H1 (cell line): ENCODE results near the gene ZNHIT3. TPM values are rescaled to one million over a fixed set of nuclear protein-coding genes. Genes with fewer than 3 reads are reported as not detected.

ENCODE experiments used
- CTCF ChIA-PET: fragments of 300-600 bp; sonication (Branson Sonifier 250); formaldehyde crosslinking; loops from one replicate; lab custom pipeline; 2021; ENCODE audit not compliant: partially characterized antibody; lab: Charles Lee
- POLR2A ChIA-PET: fragments of 300-600 bp; sonication (Branson Sonifier 250); formaldehyde crosslinking; loops from one replicate; lab custom pipeline; 2021; ENCODE audit warnings: inconsistent platforms; ENCODE audit not compliant: partially characterized antibody; lab: Charles Lee
- DNase-seq, 2 experiments: peaks; one replicate each; pipeline versions ENCODE4 v3.0.0 to v3.0.0-alpha.2; 2010 to 2022; ENCODE audit warnings: low spot score in 2 of 2, low read depth in 1 of 2, mixed read lengths in 1 of 2
- FAIRE-seq: peaks from 2 replicates; lab custom pipeline; 2011; peaks lifted over from hg19 to GRCh38; lab: Jason Lieb, UNC
- H2AFZ ChIP-seq: 2 replicates; pipeline ENCODE4 v1.8.1; 2012; ENCODE audit warnings: low read length, inconsistent platforms
- H2AK5ac ChIP-seq: 2 replicates; pipeline ENCODE4 v1.6.1; 2013; ENCODE audit warnings: low read depth, low read length
- H2BK120ac ChIP-seq: replicated peaks from 2 replicates; pipeline ENCODE3; 2013; ENCODE audit warnings: low read depth, low read length, inconsistent platforms
- H2BK12ac ChIP-seq: 2 replicates; pipeline ENCODE4 v1.6.1; 2013; ENCODE audit warnings: low read depth, low read length
- H2BK15ac ChIP-seq: 2 replicates; pipeline ENCODE4 v1.6.1; 2013; ENCODE audit warnings: low read length
- H2BK20ac ChIP-seq: 2 replicates; pipeline ENCODE4 v1.6.1; 2013; ENCODE audit warnings: low read length
- H2BK5ac ChIP-seq: 2 replicates; pipeline ENCODE4 v1.6.1; 2013; ENCODE audit warnings: low read depth, low read length
- H3K14ac ChIP-seq: 2 replicates; pipeline ENCODE4 v1.6.1; 2013; ENCODE audit warnings: inconsistent platforms; ENCODE audit not compliant: insufficient read length
- H3K18ac ChIP-seq: 2 replicates; pipeline ENCODE4 v1.6.1; 2013; ENCODE audit warnings: low read length; ENCODE audit errors: extremely low read depth
- H3K23ac ChIP-seq: 2 replicates; pipeline ENCODE4 v1.6.1; 2013; ENCODE audit warnings: inconsistent platforms; ENCODE audit not compliant: insufficient read length
- H3K23me2 ChIP-seq: 2 replicates; pipeline ENCODE4 v1.6.1; 2013; ENCODE audit warnings: low read depth, low read length
- H3K27ac ChIP-seq: 2 replicates; pipeline ENCODE4 v1.6.1; 2011; ENCODE audit warnings: low read depth, low read length, inconsistent platforms
- H3K27me3 ChIP-seq, 4 experiments: replicated peaks in 1 of 4; 1 replicate in 1 of 4; 2 replicates in 3 of 4; pipeline versions ENCODE4 v1.6.1 to v1.8.1; 2011 to 2013; ENCODE audit warnings: low read length in 3 of 4, mild to moderate bottlenecking in 3 of 4, inconsistent platforms in 2 of 4, mixed read lengths in 2 of 4, moderate library complexity in 1 of 4; ENCODE audit not compliant: control insufficient read depth in 3 of 4, insufficient read depth in 3 of 4; ENCODE audit errors: extremely low read depth in 1 of 4
- H3K36me3 ChIP-seq, 4 experiments: 2 replicates each; pipeline versions ENCODE4 v1.6.1 to v1.8.1; 2011 to 2013; ENCODE audit warnings: mild to moderate bottlenecking in 4 of 4, low read length in 3 of 4, moderate library complexity in 2 of 4, control low read depth in 1 of 4, inconsistent platforms in 1 of 4; ENCODE audit not compliant: insufficient read depth in 4 of 4, control insufficient read depth in 2 of 4
- H3K4ac ChIP-seq: replicated peaks from 2 replicates; pipeline ENCODE3; 2013; ENCODE audit warnings: low read length, low read depth, mixed read lengths, inconsistent platforms; ENCODE audit not compliant: insufficient read length
- H3K4me1 ChIP-seq, 4 experiments: replicated peaks in 1 of 4; 1 replicate in 1 of 4; 2 replicates in 3 of 4; pipeline versions ENCODE4 v1.6.1 to v1.8.1; 2011 to 2013; ENCODE audit warnings: low read length in 3 of 4, inconsistent platforms in 2 of 4, mixed read lengths in 1 of 4; ENCODE audit not compliant: insufficient read depth in 4 of 4, control insufficient read depth in 3 of 4
- H3K4me2 ChIP-seq, 2 experiments: 2 replicates each; pipeline versions ENCODE4 v1.6.1 to v1.8.1; 2011 to 2013; ENCODE audit warnings: low read depth in 2 of 2, low read length in 2 of 2, control low read depth in 1 of 2, inconsistent platforms in 1 of 2, mild to moderate bottlenecking in 1 of 2; ENCODE audit not compliant: insufficient read depth in 1 of 2
- H3K4me3 ChIP-seq, 4 experiments: fragments of 200-600, 300-600 bp in 1 of 4; sonication (generic), shearing (Covaris generic), sonication (Bioruptor Twin) in 1 of 4; 2 replicates each; pipeline versions ENCODE4 v1.5.1 to v1.8.1; 2011 to 2016; ENCODE audit warnings: low read length in 4 of 4, low read depth in 3 of 4, control low read depth in 2 of 4, inconsistent platforms in 2 of 4, mild to moderate bottlenecking in 2 of 4, mixed read lengths in 1 of 4, moderate library complexity in 1 of 4; ENCODE audit not compliant: insufficient read depth in 2 of 4; ENCODE audit errors: extremely low read depth in 1 of 4
- H3K56ac ChIP-seq: replicated peaks from 2 replicates; pipeline ENCODE3; 2013; ENCODE audit warnings: low read depth, mild to moderate bottlenecking, mixed read lengths, low read length, inconsistent platforms; ENCODE audit not compliant: insufficient read length
- H3K79me1 ChIP-seq: 2 replicates; pipeline ENCODE4 v1.6.1; 2013; ENCODE audit warnings: low read depth, low read length, control low read depth
- H3K79me2 ChIP-seq, 2 experiments: 2 replicates each; pipeline versions ENCODE4 v1.6.1 to v1.8.1; 2012 to 2013; ENCODE audit warnings: low read length in 2 of 2, mild to moderate bottlenecking in 2 of 2, inconsistent platforms in 1 of 2; ENCODE audit not compliant: insufficient read depth in 2 of 2, control insufficient read depth in 1 of 2
- H3K9ac ChIP-seq, 4 experiments: replicated peaks in 1 of 4; 1 replicate in 1 of 4; 2 replicates in 3 of 4; pipeline versions ENCODE4 v1.6.1 to v1.8.1; 2011 to 2013; ENCODE audit warnings: low read depth in 3 of 4, low read length in 3 of 4, control low read depth in 2 of 4, mild to moderate bottlenecking in 2 of 4, moderate library complexity in 2 of 4, inconsistent platforms in 1 of 4; ENCODE audit errors: extremely low read depth in 1 of 4
- H3K9me3 ChIP-seq, 2 experiments: 2 replicates each; pipeline versions ENCODE4 v1.6.1 to v1.8.1; 2012 to 2013; ENCODE audit warnings: mild to moderate bottlenecking in 2 of 2, moderate library complexity in 2 of 2, control low read depth in 1 of 2, inconsistent platforms in 1 of 2, low read depth in 1 of 2, low read length in 1 of 2, mixed read lengths in 1 of 2; ENCODE audit not compliant: insufficient read depth in 2 of 2
- H4K20me1 ChIP-seq, 2 experiments: replicated peaks in 1 of 2; 2 replicates each; pipeline versions ENCODE3 to v1.8.1; 2011 to 2013; ENCODE audit warnings: inconsistent platforms in 2 of 2, low read length in 2 of 2, mild to moderate bottlenecking in 1 of 2; ENCODE audit not compliant: insufficient read depth in 2 of 2, control insufficient read depth in 1 of 2
- H4K5ac ChIP-seq: 2 replicates; pipeline ENCODE4 v1.6.1; 2013; ENCODE audit warnings: low read length, low read depth, mixed read lengths, inconsistent platforms; ENCODE audit not compliant: insufficient read length
- H4K8ac ChIP-seq: 2 replicates; pipeline ENCODE4 v1.8.0; 2013; ENCODE audit warnings: mild to moderate bottlenecking, moderate library complexity, low read length, inconsistent platforms; ENCODE audit not compliant: insufficient read depth; ENCODE audit errors: extremely low read depth
- H4K91ac ChIP-seq: replicated peaks from 2 replicates; pipeline ENCODE3; 2013; ENCODE audit warnings: low read length, mixed read lengths, inconsistent platforms; ENCODE audit not compliant: insufficient read length
- SIX5 ChIP-seq: IDR thresholded peaks from 2 replicates; pipeline ENCODE4 v1.6.1; 2011; ENCODE audit warnings: mild to moderate bottlenecking, low read depth, low read length
- WGBS, 2 experiments: shearing (Covaris generic) in 1 of 2; methylation state at CpG; one replicate each; pipeline versions ENCODE4 v1.1.6 to v1.1.7; 2013 to 2015; ENCODE audit warnings: low lambda C conversion rate in 2 of 2, mixed read lengths in 2 of 2, inconsistent platforms in 1 of 2, low coverage in 1 of 2, missing lambda C conversion rate in 1 of 2; ENCODE audit not compliant: insufficient replicate concordance in 2 of 2, insufficient coverage in 1 of 2, insufficient read length in 1 of 2; ENCODE audit errors: extremely low coverage in 1 of 2, missing lambda C conversion rate in 1 of 2; 5-methylcytosine and 5-hydroxymethylcytosine counted together
- polyA plus RNA-seq, 7 experiments: library from polyadenylated mRNA; depleted of rRNA in 3 of 7; stranded (reverse) in 5 of 7; unstranded in 2 of 7; fragments of >200 nt in 5 of 7; fragments of 200-250 nt in 2 of 7; gene quantifications; 1 replicate in 5 of 7; 2 replicates in 1 of 7; 4 replicates in 1 of 7; pipeline versions ENCODE4 v1.2.1 to v1.2.3, GENCODE V29; 2011 to 2013; ENCODE audit warnings: missing spikeins in 2 of 7, mixed read lengths in 2 of 7
- total RNA-seq: library from RNA; stranded (reverse); fragmentation: NEBNext Ultra II Directional; extraction: Animal tissue kit (Norgen Biotek cat#: 25700); gene quantifications from 2 replicates; pipeline ENCODE4 v1.2.1, GENCODE V29; 2021

The ZNHIT3 gene
- total and polyA plus RNA-seq, 2 of the 8 experiments (the other 6 are each of a cell fraction or from before 2014, with no cell fraction given) = 59.1 to 147 TPM

DNA sequence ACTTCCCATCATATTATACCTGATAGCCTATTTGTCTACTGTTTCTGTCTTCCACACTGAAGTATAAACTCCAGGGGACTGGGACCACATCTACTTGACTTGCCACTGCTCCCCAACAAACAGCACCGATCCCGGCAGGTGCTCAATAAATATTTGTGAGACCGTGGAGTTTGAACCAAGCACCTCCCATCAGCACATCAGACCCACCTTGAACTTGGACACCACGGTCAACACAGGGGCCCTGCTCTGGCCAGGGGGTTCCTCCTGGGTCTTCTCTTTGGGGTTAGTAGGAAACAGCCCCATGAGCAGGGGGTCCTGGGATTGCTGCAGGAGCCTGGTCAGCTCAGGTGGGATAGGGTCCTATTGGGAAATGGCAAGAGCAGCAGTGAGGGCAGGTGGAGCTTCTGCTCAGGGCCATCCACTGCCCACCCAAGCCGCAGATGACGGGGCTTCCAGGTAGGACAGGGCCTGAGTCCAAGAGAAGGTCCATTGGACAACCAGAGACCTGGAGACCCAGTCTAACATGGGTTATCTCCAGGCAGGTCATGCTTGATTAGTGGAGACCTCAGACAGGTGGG lies 19.9 kb downstream of the ZNHIT3 start:
- H2BK20ac ChIP-seq = no peak overlapping the region
- H3K4me2 ChIP-seq = no peak overlapping the region
- H4K20me1 ChIP-seq = peaks cover 5% of the 10 kb centered on the region in 2 experiments
- H4K5ac ChIP-seq = no peak overlapping the region
- no peak overlapping the region for H3K27ac ChIP-seq
- no peak overlapping the region for H2BK120ac ChIP-seq
- ChIA-PET CTCF (interaction anchor here (1.3 kb wide), 1 partner anchor 20 kb away, joined by 3 read pairs; no protein-coding TSS in a partner anchor), POLR2A (interaction anchor here (0.8 to 13.9 kb wide), 9 partner anchors 10 to 94 kb away, joined by 3 to 205 read pairs (median 5); partner anchors contain the start of genes MYO19, PIGW and ZNHIT3)
- no peaks in the 10 kb centered on the region for H3K79me1 ChIP-seq
- H2BK15ac ChIP-seq = no peak overlapping the region
- no peaks in the 10 kb centered on the region for H3K9me3 ChIP-seq
- no peak overlapping the region for H2BK12ac ChIP-seq
- no peak overlapping the region for H3K14ac ChIP-seq
- H3K36me3 ChIP-seq = peaks cover 46 to 94% (median 90%) of the 10 kb centered on the region in 4 experiments; a peak in 7 of 8 replicates
- no peaks in the 10 kb centered on the region for H3K4me1 ChIP-seq
- no peak overlapping the region for H3K4me3 ChIP-seq
- DNase-seq (no peak), FAIRE-seq (no peak)
- no peak overlapping the region for H3K18ac ChIP-seq
- no peak overlapping the region for H3K4ac ChIP-seq
- 0 out of 2 replicates have a peak, but pooled peaks cover 3% of the 10 kb centered on the region for H3K23me2 ChIP-seq
- H3K27me3 ChIP-seq = no peaks in the 10 kb centered on the region
- H3K56ac ChIP-seq = no peak overlapping the region
- H2AFZ ChIP-seq = no peak overlapping the region
- 86% methylated on average over 6 of the region's 6 CpGs; no CpG with 5 or more reads in 1 of the 2 experiments for WGBS, 2 experiments
- no peak overlapping the region for H4K8ac ChIP-seq
- no peak overlapping the region for H2AK5ac ChIP-seq
- no peak overlapping the region for H4K91ac ChIP-seq
- H3K9ac ChIP-seq = no peak overlapping the region; a peak in 1 of 7 replicates
- no peak overlapping the region for H3K23ac ChIP-seq
- H3K79me2 ChIP-seq = no peaks in the 10 kb centered on the region
- no peak overlapping the region for H2BK5ac ChIP-seq
- TF ChIP-seq SIX5 = no peak
